OCI-LY7 (cell line): Measurements from ENCODE around the gene ZBTB16. TPM values are rescaled to one million over a fixed set of nuclear protein-coding genes. Genes with fewer than 3 reads are reported as not detected.

Experiments used
- BruUV-seq: library from RNA; stranded (reverse); fragments of 400-500 nt; replicated peaks from 2 replicates; lab custom pipeline; 2021; lab: Mats Ljungman, UMichigan
- CTCF ChIA-PET: fragments of 300-600 bp; sonication (Branson Sonifier 250); formaldehyde crosslinking; loops from one replicate; lab custom pipeline; 2022; ENCODE audit warnings: antibody characterized with exemption; ENCODE audit not compliant: unreplicated experiment; lab: Charles Lee
- POLR2A ChIA-PET: fragments of 300-600 bp; sonication (Branson Sonifier 250); formaldehyde crosslinking; loops from one replicate; lab custom pipeline; 2022; ENCODE audit warnings: antibody characterized with exemption; lab: Charles Lee
- DNase-seq: peaks from one replicate; pipeline ENCODE4 v3.0.0-alpha.2; 2015; ENCODE audit warnings: low spot score
- H2AFZ ChIP-seq: fragments of 200-600 bp; sonication (generic), shearing (Covaris generic); 2 replicates; pipeline ENCODE4 v1.6.1; 2014; ENCODE audit warnings: mild to moderate bottlenecking, antibody characterized with exemption, low read length, moderate library complexity
- H3K27ac ChIP-seq: fragments of 200-600 bp; sonication (generic); 2 replicates; pipeline ENCODE4 v1.5.1; 2014; ENCODE audit warnings: mixed run types, low read depth, mild to moderate bottlenecking, moderate library complexity, low read length, inconsistent platforms; ENCODE audit not compliant: poor library complexity, severe bottlenecking
- H3K36me3 ChIP-seq: fragments of 200-600 bp; sonication (generic); 2 replicates; pipeline ENCODE4 v1.6.1; 2014; ENCODE audit warnings: mild to moderate bottlenecking, antibody characterized with exemption, low read length, moderate library complexity, mixed read lengths; ENCODE audit not compliant: insufficient read depth
- H3K4me1 ChIP-seq: fragments of 200-600 bp; sonication (generic); 2 replicates; pipeline ENCODE4 v1.5.1; 2014; ENCODE audit warnings: mild to moderate bottlenecking, low read length; ENCODE audit not compliant: insufficient read depth, poor library complexity, severe bottlenecking
- H3K4me2 ChIP-seq: fragments of 200-600 bp; sonication (generic); 2 replicates; pipeline ENCODE4 v1.6.1; 2014; ENCODE audit warnings: mild to moderate bottlenecking, low read length
- H3K4me3 ChIP-seq: fragments of 200-600 bp; sonication (generic); 2 replicates; pipeline ENCODE4 v1.5.1; 2014; ENCODE audit warnings: mild to moderate bottlenecking, low read depth, low read length; ENCODE audit not compliant: poor library complexity, severe bottlenecking
- H3K79me2 ChIP-seq: fragments of 200-600 bp; sonication (generic); 2 replicates; pipeline ENCODE4 v1.6.1; 2016; ENCODE audit warnings: low read depth, mild to moderate bottlenecking, low read length, moderate library complexity, mixed read lengths; ENCODE audit not compliant: insufficient read depth
- H3K9me2 ChIP-seq: fragments of 200-600 bp; sonication (generic); 2 replicates; pipeline ENCODE4 v1.6.1; 2016; ENCODE audit warnings: mild to moderate bottlenecking, low read length, mixed read lengths; ENCODE audit not compliant: insufficient read depth
- H3K9me3 ChIP-seq: fragments of 200-600 bp; sonication (generic); 2 replicates; pipeline ENCODE4 v1.6.1; 2014; ENCODE audit warnings: mild to moderate bottlenecking, mixed run types, low read length, mixed read lengths
- H4K20me1 ChIP-seq: fragments of 200-600 bp; sonication (generic); 2 replicates; pipeline ENCODE4 v1.6.1; 2014; ENCODE audit warnings: mild to moderate bottlenecking, antibody characterized with exemption, low read length, moderate library complexity, mixed read lengths; ENCODE audit not compliant: insufficient read depth
- EZH2phosphoT487 ChIP-seq: fragments of 200-600 bp; sonication (generic); IDR thresholded peaks from 2 replicates; pipeline ENCODE4 v1.6.1; 2018; ENCODE audit warnings: low read depth, borderline replicate concordance, mild to moderate bottlenecking, mixed run types, antibody characterized with exemption, low read length, moderate library complexity, mixed read lengths
- intact Hi-C: fragments of 100-400 bp; cut with micrococcal nuclease; formaldehyde crosslinking; loops from one replicate; pipeline ENCODE4 v1.10.0; 2022; ENCODE audit not compliant: unreplicated experiment
- total RNA-seq, 2 experiments: library from RNA; depleted of rRNA in 1 of 2; stranded (reverse); fragments of >200 nt in 1 of 2; shearing (Covaris generic) in 1 of 2; gene quantifications; 2 replicates each; pipeline ENCODE4 v1.2.3, GENCODE V29; 2014 to 2022
- TF ChIP-seq, protein P1 (sequence below): fragments of 200-600 bp; sonication (generic); conservative IDR thresholded peaks from 2 replicates; pipeline ENCODE4 v1.5.1; 2014; ENCODE audit warnings: mild to moderate bottlenecking, antibody characterized with exemption, low read length, moderate library complexity, mixed read lengths

The ZBTB16 gene
- total RNA-seq, 2 experiments from 2014 or later = not detected

DNA sequence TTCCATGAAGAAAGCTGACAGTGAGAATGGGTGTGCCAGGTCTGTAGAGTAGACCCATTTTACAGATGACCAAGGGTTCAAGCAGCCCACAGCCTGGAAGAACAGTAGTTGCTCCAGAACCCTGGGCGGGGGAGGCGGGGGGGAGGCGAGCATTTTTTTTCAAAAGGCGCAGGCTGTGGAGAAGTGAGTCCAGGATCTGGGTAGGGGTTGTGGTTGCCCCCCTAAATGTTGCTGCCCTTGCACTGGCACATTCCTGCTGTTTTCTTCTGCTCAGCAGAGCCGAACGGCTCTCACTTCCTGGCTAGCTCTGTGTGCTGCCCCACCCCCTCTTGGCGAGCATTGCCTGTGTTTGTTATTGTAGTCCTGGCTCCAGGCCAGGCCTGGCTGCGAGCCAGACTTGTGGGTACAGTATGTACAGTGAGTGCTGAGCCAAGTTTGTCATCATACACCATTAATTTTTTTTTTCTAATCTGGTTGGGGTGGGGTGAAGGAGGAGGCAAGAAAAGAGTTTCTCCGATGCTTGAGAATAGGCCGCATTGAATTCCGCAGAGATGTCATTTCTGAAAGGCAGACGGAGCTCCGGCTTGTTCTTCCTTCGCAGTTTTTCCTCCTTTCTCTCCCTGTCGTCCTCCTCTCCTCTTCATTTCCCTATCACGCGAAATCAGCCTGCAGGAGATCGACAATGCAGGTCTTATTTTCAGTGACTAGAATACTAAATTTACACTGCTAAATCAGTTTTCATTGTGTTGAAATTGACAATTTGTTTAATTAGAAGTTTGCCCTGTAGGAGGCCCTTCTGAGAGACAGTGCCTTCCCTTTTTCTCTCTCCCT is 100.5 kb downstream of the ZBTB16 start:
- BruUV-seq = no TSS peak
- ChIA-PET POLR2A (interaction anchor here (0.5 to 1.5 kb wide), 8 partner anchors 9 to 257 kb away, joined by 3 to 8 read pairs (median 4); no protein-coding TSS in a partner anchor), CTCF (interaction anchor here (0.9 kb wide), 1 partner anchor 15 kb away, joined by 3 read pairs; no protein-coding TSS in a partner anchor)
- H3K9me3 ChIP-seq = no peaks in the 10 kb centered on the region
- H3K36me3 ChIP-seq = no peaks in the 10 kb centered on the region
- DNase-seq = peak; percentile 98
- no peaks in the 10 kb centered on the region for H4K20me1 ChIP-seq
- peaks cover 59% of the 10 kb centered on the region for H3K4me1 ChIP-seq
- peak overlapping the region; percentile 43 for H3K4me3 ChIP-seq
- H3K79me2 ChIP-seq = no peaks in the 10 kb centered on the region
- peak overlapping the region; percentile 77 for H3K4me2 ChIP-seq
- H3K9me2 ChIP-seq = no peaks in the 10 kb centered on the region
- peak overlapping the region; percentile 81 for H3K27ac ChIP-seq
- H2AFZ ChIP-seq = peak overlapping the region; percentile 85
- intact Hi-C loops = loop anchor here (2.0 kb wide), 2 partner anchors 101 to 183 kb away; no protein-coding TSS in a partner anchor
- no peak for TF ChIP-seq EZH2phosphoT487
- TF ChIP-seq, protein P1, sequence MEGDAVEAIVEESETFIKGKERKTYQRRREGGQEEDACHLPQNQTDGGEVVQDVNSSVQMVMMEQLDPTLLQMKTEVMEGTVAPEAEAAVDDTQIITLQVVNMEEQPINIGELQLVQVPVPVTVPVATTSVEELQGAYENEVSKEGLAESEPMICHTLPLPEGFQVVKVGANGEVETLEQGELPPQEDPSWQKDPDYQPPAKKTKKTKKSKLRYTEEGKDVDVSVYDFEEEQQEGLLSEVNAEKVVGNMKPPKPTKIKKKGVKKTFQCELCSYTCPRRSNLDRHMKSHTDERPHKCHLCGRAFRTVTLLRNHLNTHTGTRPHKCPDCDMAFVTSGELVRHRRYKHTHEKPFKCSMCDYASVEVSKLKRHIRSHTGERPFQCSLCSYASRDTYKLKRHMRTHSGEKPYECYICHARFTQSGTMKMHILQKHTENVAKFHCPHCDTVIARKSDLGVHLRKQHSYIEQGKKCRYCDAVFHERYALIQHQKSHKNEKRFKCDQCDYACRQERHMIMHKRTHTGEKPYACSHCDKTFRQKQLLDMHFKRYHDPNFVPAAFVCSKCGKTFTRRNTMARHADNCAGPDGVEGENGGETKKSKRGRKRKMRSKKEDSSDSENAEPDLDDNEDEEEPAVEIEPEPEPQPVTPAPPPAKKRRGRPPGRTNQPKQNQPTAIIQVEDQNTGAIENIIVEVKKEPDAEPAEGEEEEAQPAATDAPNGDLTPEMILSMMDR = peak; percentile 48; the same call in 1 of the 2 replicates

DNA sequence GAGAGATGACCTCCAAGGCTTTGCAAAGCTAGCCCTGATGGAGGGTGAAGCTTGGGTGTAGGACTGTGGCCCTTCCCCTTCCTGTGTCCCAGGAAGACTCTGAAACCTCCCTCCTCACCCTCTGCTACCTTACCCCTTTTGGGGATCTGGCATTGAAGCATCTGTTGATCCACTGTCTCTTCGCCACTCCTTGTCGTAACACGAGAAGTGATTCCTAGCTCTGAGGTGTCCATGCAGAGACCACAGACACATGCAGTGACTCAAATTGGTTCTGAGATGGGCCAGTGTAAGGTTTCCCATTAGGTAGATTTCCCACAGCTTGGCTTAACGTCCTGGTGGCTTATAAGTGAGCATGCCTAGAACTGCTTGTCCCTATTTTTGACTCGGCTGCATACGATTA is 101.4 kb downstream of the ZBTB16 start:
- ChIA-PET CTCF (interaction anchor here (0.9 kb wide), 1 partner anchor 14 kb away, joined by 3 read pairs; no protein-coding TSS in a partner anchor), POLR2A (interaction anchor here (1.0 kb wide), 1 partner anchor 12 kb away, joined by 3 read pairs; no protein-coding TSS in a partner anchor)
- no peaks in the 10 kb centered on the region for H3K9me2 ChIP-seq
- peak overlapping the region; percentile 77 for H3K4me2 ChIP-seq
- H2AFZ ChIP-seq = peak overlapping the region; percentile 67; the same call in 1 of the 2 replicates
- H3K79me2 ChIP-seq = no peaks in the 10 kb centered on the region
- peaks cover 66% of the 10 kb centered on the region for H3K4me1 ChIP-seq
- no peak for DNase-seq
- H3K4me3 ChIP-seq = peak overlapping the region; percentile 43
- BruUV-seq = no TSS peak
- no peaks in the 10 kb centered on the region for H3K36me3 ChIP-seq
- H3K9me3 ChIP-seq = no peaks in the 10 kb centered on the region
- no peaks in the 10 kb centered on the region for H4K20me1 ChIP-seq
- TF ChIP-seq EZH2phosphoT487 = no peak
- TF ChIP-seq, protein P1 = no peak
- H3K27ac ChIP-seq = peak overlapping the region; percentile 81
- intact Hi-C loops = loop anchor here (2.0 kb wide), 2 partner anchors 100 to 184 kb away; no protein-coding TSS in a partner anchor
